GM12878 (cell line): ENCODE data around the gene PADI2. TPM values are rescaled to one million over a fixed set of nuclear protein-coding genes. Genes with fewer than 3 reads are reported as not detected.

Experiments
- ATF7 ChIP-seq: fragments of 450-650 bp; IDR thresholded peaks from 2 replicates; pipeline ENCODE4 v1.6.1; 2016; ENCODE audit warnings: low read depth, mild to moderate bottlenecking
- CBFB ChIP-seq: IDR thresholded peaks from 2 replicates; pipeline ENCODE4 v1.6.1; 2016; ENCODE audit warnings: antibody characterized with exemption, low read depth
- CREB1 ChIP-seq: IDR thresholded peaks from 2 replicates; pipeline ENCODE4 v1.6.1; 2012; ENCODE audit warnings: low read depth, mild to moderate bottlenecking, inconsistent platforms
- HDAC2 ChIP-seq: fragments of 200-600 bp; sonication (generic); IDR thresholded peaks from 2 replicates; pipeline ENCODE4 v1.6.1; 2017
- HDAC6 ChIP-seq: fragments of 200-600 bp; sonication (generic); IDR thresholded peaks from one replicate; pipeline ENCODE4 v1.8.0; 2017; ENCODE audit warnings: antibody characterized with exemption; ENCODE audit not compliant: unreplicated experiment
- MXI1 ChIP-seq: fragments of 150-350 bp; IDR thresholded peaks from 2 replicates; pipeline ENCODE4 v1.6.1; 2011; ENCODE audit warnings: low read depth, mild to moderate bottlenecking, inconsistent platforms, low read length, improper control_type of control experiment
- NBN ChIP-seq: fragments of 450-650 bp; IDR thresholded peaks from 2 replicates; pipeline ENCODE4 v1.6.1; 2016
- NFYB ChIP-seq: IDR thresholded peaks from 2 replicates; pipeline ENCODE4 v1.6.1; 2011; ENCODE audit warnings: low read depth, mild to moderate bottlenecking, low read length, improper control_type of control experiment, moderate library complexity; ENCODE audit not compliant: insufficient read depth
- RB1 ChIP-seq: fragments of 450-650 bp; formaldehyde crosslinking; IDR thresholded peaks from 2 replicates; pipeline ENCODE4 v1.6.1; 2017; ENCODE audit warnings: mild to moderate bottlenecking, borderline replicate concordance
- RELA ChIP-seq: fragments of 450-650 bp; IDR thresholded peaks from 2 replicates; pipeline ENCODE4 v1.8.0; 2014; ENCODE audit warnings: borderline replicate concordance; ENCODE audit not compliant: partially characterized antibody
- SREBF1 ChIP-seq: IDR thresholded peaks from 2 replicates; pipeline ENCODE4 v1.6.1; 2012; ENCODE audit warnings: mild to moderate bottlenecking, low read length
- ZNF384 ChIP-seq: IDR thresholded peaks from 2 replicates; pipeline ENCODE4 v1.6.1; 2012; ENCODE audit warnings: low read depth, mild to moderate bottlenecking, low read length, improper control_type of control experiment, borderline replicate concordance
- polyA plus RNA-seq, 11 experiments: library from polyadenylated mRNA; depleted of rRNA in 4 of 11; unstranded in 6 of 11; stranded (reverse) in 5 of 11; fragments of >200 nt; fragmentation: Nextera tagmentation in 4 of 11; fragmentation: Illumina TruSeq in 1 of 11; extraction: Ambion mirVana in 4 of 11; extraction: Trizol in 1 of 11; gene quantifications; 1 replicate in 1 of 11; 2 replicates in 10 of 11; pipeline versions ENCODE4 v1.2.1 to v1.2.3, GENCODE V29; 2011 to 2016; ENCODE audit warnings: inconsistent platforms in 2 of 11, missing spikeins in 2 of 11, low read depth in 1 of 11
- total RNA-seq, 4 experiments: library from RNA; depleted of rRNA in 3 of 4; stranded (reverse); fragments of >200 nt in 3 of 4; fragmentation: Illumina TruSeq in 1 of 4; extraction: Trizol in 1 of 4; gene quantifications; 2 replicates each; pipeline versions ENCODE4 v1.2.1 to v1.2.3, GENCODE V29; 2013 to 2021
- TF ChIP-seq, protein P1 (sequence below): fragments of 450-650 bp; IDR thresholded peaks from 2 replicates; pipeline ENCODE4 v1.6.1; 2017; ENCODE audit warnings: low read depth, mild to moderate bottlenecking, moderate library complexity
- TF ChIP-seq, protein P2 (sequence below): IDR thresholded peaks from 2 replicates; pipeline ENCODE4 v1.6.1; 2012; ENCODE audit warnings: low read depth, low read length, improper control_type of control experiment
- TF ChIP-seq, protein P3 (sequence below): fragments of 450-650 bp; conservative IDR thresholded peaks from 2 replicates; pipeline ENCODE4 v1.6.1; 2017; ENCODE audit warnings: mild to moderate bottlenecking, moderate library complexity
- TF ChIP-seq, protein P4 (sequence below): fragments of 450-650 bp; IDR thresholded peaks from 2 replicates; pipeline ENCODE4 v1.6.1; 2017; ENCODE audit warnings: mild to moderate bottlenecking, moderate library complexity
- TF ChIP-seq, protein P5 (sequence below): fragments of 450-650 bp; IDR thresholded peaks from 2 replicates; pipeline ENCODE4 v1.6.1; 2018; ENCODE audit warnings: mild to moderate bottlenecking, low read depth, moderate library complexity; ENCODE audit not compliant: partially characterized antibody

The PADI2 gene
- total and polyA plus RNA-seq, 10 of the 15 experiments (the other 5 are each of a cell fraction or from before 2014, with no cell fraction given): 0.05 to 3.0 (median 0.10) TPM; not detected in 1

DNA sequence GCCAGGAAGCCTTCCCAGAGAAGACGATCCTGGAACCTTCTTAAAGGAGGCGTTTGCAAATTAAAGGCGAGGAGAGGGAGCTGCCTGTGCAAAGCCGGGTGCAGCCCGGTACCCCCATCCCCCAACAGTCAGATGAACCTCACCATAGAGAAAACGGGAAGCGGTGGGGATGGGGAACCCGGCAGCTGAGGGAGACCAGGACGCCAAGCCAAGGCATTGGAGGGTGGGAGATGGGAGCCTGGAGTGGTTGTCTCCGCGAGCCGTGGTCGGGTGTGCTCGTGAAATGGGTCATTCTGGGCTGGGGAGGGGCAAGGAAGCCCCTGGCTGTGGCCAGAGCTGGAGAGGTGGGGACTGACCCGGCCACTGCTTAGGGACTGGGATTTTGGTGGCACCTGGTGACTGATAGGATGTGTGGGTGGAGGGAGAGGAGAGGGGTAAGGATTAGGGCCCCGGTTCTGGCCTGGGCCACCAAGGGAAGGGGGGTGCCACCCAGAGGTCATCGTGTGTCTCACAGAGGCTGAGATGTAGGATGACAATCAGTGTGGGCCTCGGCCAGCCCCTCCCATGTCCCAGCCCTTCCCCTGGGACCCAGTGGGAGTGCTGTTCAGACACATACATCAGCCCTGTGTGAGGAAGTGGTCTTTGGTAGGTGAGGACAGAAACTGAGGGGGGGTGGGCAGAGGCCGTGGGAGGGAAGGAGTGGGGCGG lies 676 bp upstream of the PADI2 start (continued):
- TF ChIP-seq, protein P1, sequence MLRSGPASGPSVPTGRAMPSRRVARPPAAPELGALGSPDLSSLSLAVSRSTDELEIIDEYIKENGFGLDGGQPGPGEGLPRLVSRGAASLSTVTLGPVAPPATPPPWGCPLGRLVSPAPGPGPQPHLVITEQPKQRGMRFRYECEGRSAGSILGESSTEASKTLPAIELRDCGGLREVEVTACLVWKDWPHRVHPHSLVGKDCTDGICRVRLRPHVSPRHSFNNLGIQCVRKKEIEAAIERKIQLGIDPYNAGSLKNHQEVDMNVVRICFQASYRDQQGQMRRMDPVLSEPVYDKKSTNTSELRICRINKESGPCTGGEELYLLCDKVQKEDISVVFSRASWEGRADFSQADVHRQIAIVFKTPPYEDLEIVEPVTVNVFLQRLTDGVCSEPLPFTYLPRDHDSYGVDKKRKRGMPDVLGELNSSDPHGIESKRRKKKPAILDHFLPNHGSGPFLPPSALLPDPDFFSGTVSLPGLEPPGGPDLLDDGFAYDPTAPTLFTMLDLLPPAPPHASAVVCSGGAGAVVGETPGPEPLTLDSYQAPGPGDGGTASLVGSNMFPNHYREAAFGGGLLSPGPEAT: no peak
- TF ChIP-seq NBN: peak; percentile 74; the same call in 1 of the 2 replicates
- TF ChIP-seq, protein P2, sequence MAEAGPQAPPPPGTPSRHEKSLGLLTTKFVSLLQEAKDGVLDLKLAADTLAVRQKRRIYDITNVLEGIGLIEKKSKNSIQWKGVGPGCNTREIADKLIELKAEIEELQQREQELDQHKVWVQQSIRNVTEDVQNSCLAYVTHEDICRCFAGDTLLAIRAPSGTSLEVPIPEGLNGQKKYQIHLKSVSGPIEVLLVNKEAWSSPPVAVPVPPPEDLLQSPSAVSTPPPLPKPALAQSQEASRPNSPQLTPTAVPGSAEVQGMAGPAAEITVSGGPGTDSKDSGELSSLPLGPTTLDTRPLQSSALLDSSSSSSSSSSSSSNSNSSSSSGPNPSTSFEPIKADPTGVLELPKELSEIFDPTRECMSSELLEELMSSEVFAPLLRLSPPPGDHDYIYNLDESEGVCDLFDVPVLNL: no peak
- TF ChIP-seq, protein P3, sequence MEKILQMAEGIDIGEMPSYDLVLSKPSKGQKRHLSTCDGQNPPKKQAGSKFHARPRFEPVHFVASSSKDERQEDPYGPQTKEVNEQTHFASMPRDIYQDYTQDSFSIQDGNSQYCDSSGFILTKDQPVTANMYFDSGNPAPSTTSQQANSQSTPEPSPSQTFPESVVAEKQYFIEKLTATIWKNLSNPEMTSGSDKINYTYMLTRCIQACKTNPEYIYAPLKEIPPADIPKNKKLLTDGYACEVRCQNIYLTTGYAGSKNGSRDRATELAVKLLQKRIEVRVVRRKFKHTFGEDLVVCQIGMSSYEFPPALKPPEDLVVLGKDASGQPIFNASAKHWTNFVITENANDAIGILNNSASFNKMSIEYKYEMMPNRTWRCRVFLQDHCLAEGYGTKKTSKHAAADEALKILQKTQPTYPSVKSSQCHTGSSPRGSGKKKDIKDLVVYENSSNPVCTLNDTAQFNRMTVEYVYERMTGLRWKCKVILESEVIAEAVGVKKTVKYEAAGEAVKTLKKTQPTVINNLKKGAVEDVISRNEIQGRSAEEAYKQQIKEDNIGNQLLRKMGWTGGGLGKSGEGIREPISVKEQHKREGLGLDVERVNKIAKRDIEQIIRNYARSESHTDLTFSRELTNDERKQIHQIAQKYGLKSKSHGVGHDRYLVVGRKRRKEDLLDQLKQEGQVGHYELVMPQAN: no peak
- no peak for TF ChIP-seq RELA
- TF ChIP-seq, protein P4, sequence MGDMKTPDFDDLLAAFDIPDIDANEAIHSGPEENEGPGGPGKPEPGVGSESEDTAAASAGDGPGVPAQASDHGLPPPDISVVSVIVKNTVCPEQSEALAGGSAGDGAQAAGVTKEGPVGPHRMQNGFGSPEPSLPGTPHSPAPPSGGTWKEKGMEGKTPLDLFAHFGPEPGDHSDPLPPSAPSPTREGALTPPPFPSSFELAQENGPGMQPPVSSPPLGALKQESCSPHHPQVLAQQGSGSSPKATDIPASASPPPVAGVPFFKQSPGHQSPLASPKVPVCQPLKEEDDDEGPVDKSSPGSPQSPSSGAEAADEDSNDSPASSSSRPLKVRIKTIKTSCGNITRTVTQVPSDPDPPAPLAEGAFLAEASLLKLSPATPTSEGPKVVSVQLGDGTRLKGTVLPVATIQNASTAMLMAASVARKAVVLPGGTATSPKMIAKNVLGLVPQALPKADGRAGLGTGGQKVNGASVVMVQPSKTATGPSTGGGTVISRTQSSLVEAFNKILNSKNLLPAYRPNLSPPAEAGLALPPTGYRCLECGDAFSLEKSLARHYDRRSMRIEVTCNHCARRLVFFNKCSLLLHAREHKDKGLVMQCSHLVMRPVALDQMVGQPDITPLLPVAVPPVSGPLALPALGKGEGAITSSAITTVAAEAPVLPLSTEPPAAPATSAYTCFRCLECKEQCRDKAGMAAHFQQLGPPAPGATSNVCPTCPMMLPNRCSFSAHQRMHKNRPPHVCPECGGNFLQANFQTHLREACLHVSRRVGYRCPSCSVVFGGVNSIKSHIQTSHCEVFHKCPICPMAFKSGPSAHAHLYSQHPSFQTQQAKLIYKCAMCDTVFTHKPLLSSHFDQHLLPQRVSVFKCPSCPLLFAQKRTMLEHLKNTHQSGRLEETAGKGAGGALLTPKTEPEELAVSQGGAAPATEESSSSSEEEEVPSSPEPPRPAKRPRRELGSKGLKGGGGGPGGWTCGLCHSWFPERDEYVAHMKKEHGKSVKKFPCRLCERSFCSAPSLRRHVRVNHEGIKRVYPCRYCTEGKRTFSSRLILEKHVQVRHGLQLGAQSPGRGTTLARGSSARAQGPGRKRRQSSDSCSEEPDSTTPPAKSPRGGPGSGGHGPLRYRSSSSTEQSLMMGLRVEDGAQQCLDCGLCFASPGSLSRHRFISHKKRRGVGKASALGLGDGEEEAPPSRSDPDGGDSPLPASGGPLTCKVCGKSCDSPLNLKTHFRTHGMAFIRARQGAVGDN: peak; percentile 27; the same call in 1 of the 2 replicates
- peak; percentile 70 for TF ChIP-seq ATF7
- TF ChIP-seq, protein P5, sequence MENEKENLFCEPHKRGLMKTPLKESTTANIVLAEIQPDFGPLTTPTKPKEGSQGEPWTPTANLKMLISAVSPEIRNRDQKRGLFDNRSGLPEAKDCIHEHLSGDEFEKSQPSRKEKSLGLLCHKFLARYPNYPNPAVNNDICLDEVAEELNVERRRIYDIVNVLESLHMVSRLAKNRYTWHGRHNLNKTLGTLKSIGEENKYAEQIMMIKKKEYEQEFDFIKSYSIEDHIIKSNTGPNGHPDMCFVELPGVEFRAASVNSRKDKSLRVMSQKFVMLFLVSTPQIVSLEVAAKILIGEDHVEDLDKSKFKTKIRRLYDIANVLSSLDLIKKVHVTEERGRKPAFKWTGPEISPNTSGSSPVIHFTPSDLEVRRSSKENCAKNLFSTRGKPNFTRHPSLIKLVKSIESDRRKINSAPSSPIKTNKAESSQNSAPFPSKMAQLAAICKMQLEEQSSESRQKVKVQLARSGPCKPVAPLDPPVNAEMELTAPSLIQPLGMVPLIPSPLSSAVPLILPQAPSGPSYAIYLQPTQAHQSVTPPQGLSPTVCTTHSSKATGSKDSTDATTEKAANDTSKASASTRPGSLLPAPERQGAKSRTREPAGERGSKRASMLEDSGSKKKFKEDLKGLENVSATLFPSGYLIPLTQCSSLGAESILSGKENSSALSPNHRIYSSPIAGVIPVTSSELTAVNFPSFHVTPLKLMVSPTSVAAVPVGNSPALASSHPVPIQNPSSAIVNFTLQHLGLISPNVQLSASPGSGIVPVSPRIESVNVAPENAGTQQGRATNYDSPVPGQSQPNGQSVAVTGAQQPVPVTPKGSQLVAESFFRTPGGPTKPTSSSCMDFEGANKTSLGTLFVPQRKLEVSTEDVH: no peak
- peak; percentile 32; the same call in 1 of the 2 replicates for TF ChIP-seq RB1
- TF ChIP-seq CBFB: no peak
- no peak for TF ChIP-seq CREB1
- no peak for TF ChIP-seq ZNF384
- no peak for TF ChIP-seq SREBF1
- TF ChIP-seq HDAC2: no peak
- no peak for TF ChIP-seq NFYB
- TF ChIP-seq HDAC6: no peak
- TF ChIP-seq MXI1: no peak
